Stimulated activated CD4-positive, alpha-beta T cell treated with anti-CD3 and anti-CD28 coated beads, Interleukin-15, amount 100 ng/mL, for 1 hour (primary cell): ENCODE measurements around the gene C2CD4A.

ENCODE experiments used
- DNase-seq, 2 donors: peaks; one replicate each; pipeline ENCODE4 v3.0.0-alpha.2; 2020; ENCODE audit warnings: low read depth in 1 of 2, low spot score in 1 of 2

The C2CD4A gene

GRCh38 chr15:62099094-62099601, 32.4 kb downstream of the C2CD4A start:
- DNase-seq: no peak

DNA sequence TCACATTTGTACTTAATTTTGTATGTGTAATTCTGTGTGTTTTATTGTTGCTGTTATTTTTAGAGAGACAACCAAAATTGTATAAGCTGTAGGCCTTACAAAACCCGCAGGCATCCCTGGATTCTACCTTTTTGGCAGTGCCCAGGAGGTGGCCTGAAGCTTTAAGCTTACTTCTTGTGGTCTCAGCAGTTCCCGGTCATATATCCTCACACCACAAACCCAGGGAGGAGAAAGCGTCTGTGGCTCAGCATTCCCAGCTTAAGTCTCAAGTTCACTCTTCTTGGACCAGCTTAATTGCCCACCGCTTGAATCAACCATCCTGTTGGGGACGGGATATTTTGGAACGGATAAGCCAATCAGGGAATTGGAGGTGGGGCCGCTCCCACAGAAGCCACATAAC, 36.7 kb downstream of the C2CD4A start:
- no peak for DNase-seq

DNA sequence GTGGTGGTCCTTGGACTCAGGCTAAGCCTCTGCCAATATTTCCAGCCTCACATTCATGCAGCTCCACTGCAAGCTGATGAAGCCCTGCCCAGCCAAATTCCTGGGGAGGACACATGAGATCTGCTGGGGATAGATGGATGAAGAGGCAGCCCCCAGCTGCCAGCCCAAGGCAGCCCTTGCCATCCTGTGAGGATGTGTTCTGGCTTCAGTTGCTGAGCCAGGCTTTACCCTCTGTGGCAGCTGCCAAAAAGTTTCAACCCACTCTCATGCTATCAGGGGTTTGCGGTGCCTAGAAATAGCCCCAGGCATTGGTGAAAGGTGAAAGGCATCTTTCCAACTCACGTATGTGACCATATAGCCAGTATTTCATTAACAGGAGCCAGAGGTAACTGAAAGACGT, 37.6 kb downstream of the C2CD4A start:
- DNase-seq: no peak

- DNase-seq: no peak
Measured at GRCh38 chr15:62104846-62105245, 38.1 kb downstream of the C2CD4A start.

- DNase-seq: no peak
Measured at GRCh38 chr15:62105266-62105665, 38.5 kb downstream of the C2CD4A start.

DNA sequence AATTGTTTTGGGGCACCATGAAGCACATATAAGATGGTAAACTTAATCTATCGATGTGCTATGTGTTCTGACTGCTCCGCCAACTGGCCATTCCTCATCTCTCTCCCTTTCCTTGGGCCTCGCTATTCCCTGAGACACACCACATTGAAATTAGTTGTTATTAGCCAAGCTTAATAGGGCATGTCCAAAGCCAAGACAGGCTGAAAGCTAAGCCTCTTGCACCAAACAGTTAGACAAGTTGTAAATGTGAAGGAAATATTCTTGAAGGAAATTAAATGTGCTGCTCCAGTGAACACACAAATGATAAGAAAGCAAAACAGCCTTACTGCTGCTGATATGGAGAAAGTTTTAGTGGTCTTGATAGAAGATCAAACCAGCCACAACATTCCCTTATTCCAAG, 39.3 kb downstream of the C2CD4A start:
- no peak for DNase-seq

GRCh38 chr15:62107571-62108121, 40.9 kb downstream of the C2CD4A start:
- no peak for DNase-seq

DNA sequence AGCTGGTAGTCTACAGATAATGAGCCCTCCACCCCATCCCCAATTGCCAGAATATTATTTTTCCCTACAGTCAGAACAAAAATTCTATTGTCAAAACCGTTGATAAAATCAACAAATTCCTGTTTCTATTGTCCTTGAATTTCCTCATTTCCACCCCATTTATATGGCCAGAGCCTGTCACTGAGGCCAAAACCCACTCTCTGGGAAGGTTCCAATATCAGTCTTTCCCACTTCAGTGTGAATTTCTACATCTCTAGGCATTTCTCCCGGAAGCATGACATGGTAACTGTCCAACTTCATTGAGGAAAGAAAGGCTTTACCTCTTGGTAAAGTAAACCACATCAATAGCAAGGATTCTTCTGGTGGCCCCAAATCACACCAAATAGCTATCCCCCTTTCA, 41.6 kb downstream of the C2CD4A start:
- no peak for DNase-seq

- DNase-seq: no peak
Measured at GRCh38 chr15:62109437-62109836, 42.7 kb downstream of the C2CD4A start.

GRCh38 chr15:62109982-62110851, 43.4 kb downstream of the C2CD4A start:
- no peak for DNase-seq

DNA sequence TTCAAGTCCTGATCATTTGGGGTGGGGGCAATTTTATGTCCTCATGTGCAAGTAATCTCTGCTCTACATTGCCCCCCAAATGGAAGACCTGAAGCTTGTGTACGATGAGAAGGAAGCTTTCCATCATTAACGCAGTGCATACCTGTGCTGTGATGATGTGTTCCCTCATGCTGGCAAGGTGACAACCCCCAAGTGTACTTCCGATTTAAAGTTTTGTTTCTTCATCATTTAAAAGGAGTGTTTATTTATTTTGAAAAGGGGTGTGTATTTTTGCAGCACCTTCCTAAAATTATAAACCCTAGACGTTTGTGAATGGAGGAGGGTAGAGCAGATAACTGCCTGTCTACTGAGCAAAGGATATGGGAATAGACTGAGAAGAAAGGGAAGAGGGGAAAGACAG, 45.3 kb downstream of the C2CD4A start:
- no peak for DNase-seq

GRCh38 chr15:62112616-62113593, 46.1 kb downstream of the C2CD4A start:
- no peak for DNase-seq

DNA sequence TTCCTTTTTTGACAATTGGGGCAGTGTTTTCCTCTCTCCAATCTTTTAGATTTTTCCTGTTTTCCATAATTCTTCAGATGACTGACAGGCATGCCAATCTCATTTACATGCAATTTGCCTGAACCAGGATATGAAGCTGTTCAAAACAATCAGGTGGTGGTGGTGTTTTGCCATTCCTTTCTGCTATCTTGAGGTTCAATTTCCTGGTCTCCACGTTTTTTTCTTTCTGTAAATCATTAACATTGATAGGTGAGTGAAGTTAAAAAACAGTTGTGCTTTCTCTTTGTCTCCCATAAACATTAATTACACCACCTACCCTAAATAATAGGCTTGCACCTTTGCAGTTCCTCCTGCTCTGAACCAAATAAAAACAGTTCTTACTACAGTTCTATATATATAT, 49.1 kb downstream of the C2CD4A start:
- DNase-seq: no peak

GRCh38 chr15:62118520-62119226, 51.9 kb downstream of the C2CD4A start:
- no peak for DNase-seq

GRCh38 chr15:62119227-62119864, 52.6 kb downstream of the C2CD4A start:
- DNase-seq: no peak

- no peak for DNase-seq
Measured at GRCh38 chr15:62119874-62120273, 53.1 kb downstream of the C2CD4A start.
